ENCODE results near the gene ESR1. TPM values are rescaled to one million over a fixed set of nuclear protein-coding genes. Genes with fewer than 3 reads are reported as not detected.

Gene ESR1
- total RNA-seq, 1 experiment from 2014 or later: not detected

- Histone ChIP-seq H3K4me3 (ENCODE audit: low read depth, low read length) (no peak overlapping the region), H3K36me3 (ENCODE audit: control insufficient read depth, insufficient read depth, low read length) (no peaks in the 10 kb centered on the region), H3K27me3 (replicated peaks; ENCODE audit: control insufficient read depth, insufficient read depth, low read length) (no peaks in the 10 kb centered on the region), H3K4me1 (no peaks in the 10 kb centered on the region), H3K9me3 (no peaks in the 10 kb centered on the region)
- DNase-seq: no peak
- no peak for TF ChIP-seq CTCF (IDR thresholded peaks at IDR 0.05; ENCODE audit: insufficient read depth in 1 of 2, low read depth in 1 of 2, low read length in 1 of 2, severe bottlenecking in 1 of 2, unreplicated experiment in 1 of 2)
- no peaks in the 10 kb centered on the region for H3K27me3 Mint-ChIP-seq (ENCODE audit: insufficient read depth, unreplicated experiment)
- no peak overlapping the region for H3K4me3 Mint-ChIP-seq (ENCODE audit: unreplicated experiment)
- ChIA-PET POLR2A (no interaction called here), CTCF (no interaction called here)
- no peaks in the 10 kb centered on the region for H3K9me3 Mint-ChIP-seq (ENCODE audit: unreplicated experiment)
- no TSS peak for BruUV-seq (replicated peaks)
- no peaks in the 10 kb centered on the region for H3K36me3 Mint-ChIP-seq (ENCODE audit: insufficient read depth, unreplicated experiment)
- no peaks in the 10 kb centered on the region for H3K4me1 Mint-ChIP-seq (ENCODE audit: low read depth, unreplicated experiment)
- intact Hi-C loops (cut with micrococcal nuclease; ENCODE audit: unreplicated experiment): no loop called here
- no peak overlapping the region for H3K27ac Mint-ChIP-seq (ENCODE audit: unreplicated experiment)
Measured at GRCh38 chr6:152001408-152001807, 193.9 kb downstream of the ESR1 start.

GRCh38 chr6:152002306-152002705, 194.8 kb downstream of the ESR1 start:
- Mint-ChIP-seq H3K4me3 (ENCODE audit: unreplicated experiment) (no peak overlapping the region), H3K4me1 (ENCODE audit: low read depth, unreplicated experiment) (no peaks in the 10 kb centered on the region), H3K27ac (ENCODE audit: unreplicated experiment) (no peak overlapping the region), H3K27me3 (ENCODE audit: insufficient read depth, unreplicated experiment) (no peaks in the 10 kb centered on the region), H3K9me3 (ENCODE audit: unreplicated experiment) (no peaks in the 10 kb centered on the region), H3K36me3 (ENCODE audit: insufficient read depth, unreplicated experiment) (no peaks in the 10 kb centered on the region)
- no peak for TF ChIP-seq CTCF (IDR thresholded peaks at IDR 0.05; ENCODE audit: insufficient read depth in 1 of 2, low read depth in 1 of 2, low read length in 1 of 2, severe bottlenecking in 1 of 2, unreplicated experiment in 1 of 2)
- BruUV-seq (replicated peaks): no TSS peak
- no peak overlapping the region for H3K4me3 ChIP-seq (ENCODE audit: low read depth, low read length)
- H3K36me3 ChIP-seq (ENCODE audit: control insufficient read depth, insufficient read depth, low read length): no peaks in the 10 kb centered on the region
- intact Hi-C loops (cut with micrococcal nuclease; ENCODE audit: unreplicated experiment): no loop called here
- H3K9me3 ChIP-seq: no peaks in the 10 kb centered on the region
- DNase-seq: no peak
- ChIA-PET POLR2A (no interaction called here), CTCF (no interaction called here)
- no peaks in the 10 kb centered on the region for H3K27me3 ChIP-seq (replicated peaks; ENCODE audit: control insufficient read depth, insufficient read depth, low read length)
- no peaks in the 10 kb centered on the region for H3K4me1 ChIP-seq

DNA sequence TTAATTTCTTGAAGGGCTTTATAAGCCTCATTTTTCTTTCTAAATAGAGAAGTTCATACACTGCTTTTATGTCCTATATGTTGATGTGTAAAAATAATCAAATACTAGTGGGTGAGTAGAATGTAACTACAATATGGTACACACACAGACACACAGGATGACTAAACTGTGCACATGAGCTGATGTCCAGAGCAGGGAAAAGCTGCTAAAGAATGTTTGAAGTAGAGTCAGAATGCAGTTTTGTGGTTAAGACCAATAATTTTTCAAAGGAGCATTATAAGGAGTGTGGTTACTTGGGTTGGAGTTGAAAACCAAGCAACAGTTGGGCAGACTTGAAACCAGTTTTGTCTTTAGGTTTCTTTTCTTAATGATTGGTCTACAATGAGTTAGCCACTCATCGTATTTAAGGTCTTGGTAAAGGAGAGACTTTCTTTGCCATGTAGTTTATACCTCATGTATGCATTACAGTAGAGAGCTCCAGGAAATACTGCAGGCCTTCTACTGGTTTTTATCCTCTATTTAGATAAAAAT, 196.6 kb downstream of the ESR1 start:
- no peak for TF ChIP-seq CTCF (IDR thresholded peaks at IDR 0.05; ENCODE audit: insufficient read depth in 1 of 2, low read depth in 1 of 2, low read length in 1 of 2, severe bottlenecking in 1 of 2, unreplicated experiment in 1 of 2)
- H3K4me1 ChIP-seq: no peaks in the 10 kb centered on the region
- no peak overlapping the region for H3K4me3 ChIP-seq (ENCODE audit: low read depth, low read length)
- no peaks in the 10 kb centered on the region for H3K9me3 Mint-ChIP-seq (ENCODE audit: unreplicated experiment)
- POLR2A ChIA-PET: no interaction called here
- H3K27me3 Mint-ChIP-seq (ENCODE audit: insufficient read depth, unreplicated experiment): no peaks in the 10 kb centered on the region
- intact Hi-C loops (cut with micrococcal nuclease; ENCODE audit: unreplicated experiment): no loop called here
- BruUV-seq (replicated peaks): no TSS peak
- no peak for DNase-seq
- H3K36me3 Mint-ChIP-seq (ENCODE audit: insufficient read depth, unreplicated experiment): no peaks in the 10 kb centered on the region
- CTCF ChIA-PET: no interaction called here
- no peak overlapping the region for H3K27ac Mint-ChIP-seq (ENCODE audit: unreplicated experiment)
- H3K4me3 Mint-ChIP-seq (ENCODE audit: unreplicated experiment): no peak overlapping the region
- no peaks in the 10 kb centered on the region for H3K9me3 ChIP-seq
- H3K4me1 Mint-ChIP-seq (ENCODE audit: low read depth, unreplicated experiment): no peaks in the 10 kb centered on the region
- no peaks in the 10 kb centered on the region for H3K36me3 ChIP-seq (ENCODE audit: control insufficient read depth, insufficient read depth, low read length)
- H3K27me3 ChIP-seq (replicated peaks; ENCODE audit: control insufficient read depth, insufficient read depth, low read length): no peaks in the 10 kb centered on the region

Measured in Caco-2 (cell line).